NCI-H2196 (cell line): ENCODE measurements around the gene DSCAML1.

ENCODE experiments used
- DNase-seq: peaks from one replicate; lab custom pipeline; 2025; ENCODE audit not compliant: unreplicated experiment; lab: John Stamatoyannopoulos, UW

DSCAML1 gene

DNA sequence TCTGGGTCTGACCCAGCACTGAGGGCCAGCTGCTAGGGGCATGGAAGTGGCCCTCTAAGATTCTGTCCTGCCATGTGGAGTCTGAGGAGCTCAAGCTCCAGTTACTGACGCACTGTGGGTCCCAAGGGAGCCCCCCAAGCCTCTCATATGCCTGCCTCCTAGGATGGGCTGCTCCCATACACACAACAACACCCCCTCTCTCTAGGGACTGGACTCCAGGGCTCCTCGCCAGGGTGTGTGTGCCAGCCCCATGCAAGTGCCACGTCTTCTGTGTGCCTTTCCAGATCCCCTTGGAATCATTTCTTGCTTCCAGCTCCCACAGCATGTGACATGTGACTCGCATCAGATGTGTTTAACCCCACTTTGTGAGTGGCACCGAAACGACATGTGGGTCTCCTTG, 234.9 kb downstream of the DSCAML1 start:
- no peak for DNase-seq

DNA sequence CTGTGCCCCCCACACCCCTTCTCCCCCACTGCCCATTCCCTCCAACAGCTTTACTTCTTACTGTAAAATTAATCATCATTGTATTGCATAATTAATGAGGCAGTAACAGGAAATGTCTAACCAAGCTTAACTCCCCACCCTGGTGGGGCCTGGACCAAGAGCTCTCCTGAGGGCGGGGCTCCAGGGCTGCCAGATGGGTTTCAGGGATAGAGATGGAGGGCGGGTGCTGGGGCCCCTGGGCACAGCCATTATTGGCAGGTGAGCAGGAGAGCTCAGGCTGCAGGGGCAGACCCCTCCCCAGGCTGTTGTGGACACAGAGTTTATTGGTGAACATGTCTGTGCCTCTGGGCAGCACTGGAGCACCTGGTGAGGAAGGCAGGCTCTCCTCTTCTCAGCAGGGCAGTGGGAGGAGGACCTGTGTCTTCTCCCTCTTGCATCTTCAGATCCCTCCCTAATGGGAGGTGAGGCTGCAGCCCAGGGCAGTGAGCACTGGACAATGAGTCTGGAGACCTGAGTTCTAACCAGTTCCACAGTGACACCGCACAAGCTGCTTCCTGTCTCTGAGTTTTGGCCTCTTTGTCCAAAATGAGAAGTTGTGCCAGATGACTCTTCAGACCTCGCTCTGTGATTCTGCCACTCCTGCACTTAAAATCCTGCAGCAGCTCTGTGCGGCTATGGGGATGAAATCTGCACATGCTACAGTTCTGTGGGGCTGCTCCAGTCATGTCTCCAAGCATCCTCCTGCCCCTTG, 236.1 kb downstream of the DSCAML1 start:
- DNase-seq: no peak

DNA sequence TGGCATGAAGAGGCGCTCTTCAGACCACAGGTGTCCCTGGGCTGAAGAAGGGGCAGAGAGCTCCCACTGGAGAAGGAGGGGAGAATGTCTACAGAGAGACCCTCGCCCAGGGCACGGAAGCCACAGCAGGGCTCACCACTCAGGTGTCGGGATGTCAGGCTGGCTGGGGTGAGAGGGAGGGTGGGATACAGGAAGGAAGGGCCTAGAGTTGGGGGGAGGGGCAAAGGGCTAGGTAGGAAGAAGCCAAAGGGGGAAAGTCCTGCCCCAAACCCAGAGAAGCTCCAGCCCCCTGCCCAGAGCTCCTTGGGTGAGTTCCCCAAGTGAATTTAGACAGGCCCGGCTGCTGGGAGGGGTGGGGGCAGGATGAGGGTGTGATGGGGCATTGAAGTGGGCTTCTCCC, 237.3 kb downstream of the DSCAML1 start:
- no peak for DNase-seq

GRCh38 chr11:117557361-117557760, 239.7 kb downstream of the DSCAML1 start:
- DNase-seq: no peak

DNA sequence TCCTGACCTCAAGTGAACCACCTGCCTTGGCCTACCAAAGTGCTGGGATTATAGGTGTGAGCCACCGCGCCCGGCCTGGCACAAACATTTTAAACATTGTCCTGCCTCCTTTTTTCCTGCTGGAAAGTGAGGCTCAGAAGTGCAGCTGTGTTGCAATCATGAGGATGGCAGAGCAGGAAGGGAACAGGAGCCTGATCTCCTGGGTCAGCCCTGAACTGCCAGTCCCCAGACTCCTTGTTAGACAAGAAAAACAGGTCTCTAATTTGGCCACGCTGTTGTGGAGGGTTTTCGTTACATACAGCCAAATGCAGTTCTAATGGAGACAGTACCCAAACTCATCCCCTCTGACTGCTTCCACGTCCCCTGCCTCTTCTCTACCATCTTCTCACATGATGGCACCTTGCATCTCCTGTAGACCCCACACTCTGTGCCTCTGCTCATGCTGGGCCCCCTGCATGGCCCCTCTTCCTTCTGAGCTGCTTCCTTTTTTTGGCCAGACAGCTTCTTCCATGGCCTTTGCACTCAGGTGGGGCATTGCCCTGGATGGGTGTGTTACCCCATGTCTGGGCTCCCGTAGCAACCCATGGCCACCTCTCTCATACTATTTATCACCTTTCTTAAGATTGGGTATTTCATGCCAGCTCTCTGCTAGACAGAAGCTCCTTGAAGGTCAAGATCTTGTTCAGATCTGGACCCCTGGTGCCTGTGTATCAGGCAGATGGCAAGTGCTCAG, 242.2 kb downstream of the DSCAML1 start:
- peak; percentile 17 for DNase-seq

GRCh38 chr11:117552626-117553025, 244.4 kb downstream of the DSCAML1 start:
- DNase-seq: no peak

DNA sequence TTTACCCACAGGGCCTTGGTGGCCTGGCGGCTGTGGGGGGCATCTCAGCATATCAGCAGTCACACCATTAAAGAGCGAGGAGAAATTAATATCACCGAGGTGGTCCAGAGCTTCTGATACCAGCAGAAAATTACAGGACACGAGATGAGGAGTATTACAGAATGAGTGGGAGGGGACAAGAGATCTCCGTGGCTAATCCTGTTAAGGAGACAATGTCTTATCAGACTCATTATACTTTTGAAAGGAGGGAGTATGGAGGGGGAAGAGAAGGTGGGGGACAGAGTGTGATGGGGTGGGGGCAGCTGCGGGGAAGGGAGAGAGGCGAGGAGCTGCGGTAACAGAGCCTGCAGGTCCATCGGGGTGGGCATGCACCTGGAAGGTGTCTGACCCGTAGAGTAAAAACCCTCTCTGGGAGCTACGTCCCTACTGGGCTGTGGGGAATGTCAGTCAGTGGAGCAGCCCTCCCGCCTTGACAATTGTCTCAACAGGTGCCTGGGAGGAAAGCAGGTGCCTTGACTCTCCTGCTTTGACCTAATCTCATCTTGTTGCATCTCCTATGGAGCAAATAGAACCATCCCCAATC, 245.2 kb downstream of the DSCAML1 start:
- DNase-seq: no peak

DNA sequence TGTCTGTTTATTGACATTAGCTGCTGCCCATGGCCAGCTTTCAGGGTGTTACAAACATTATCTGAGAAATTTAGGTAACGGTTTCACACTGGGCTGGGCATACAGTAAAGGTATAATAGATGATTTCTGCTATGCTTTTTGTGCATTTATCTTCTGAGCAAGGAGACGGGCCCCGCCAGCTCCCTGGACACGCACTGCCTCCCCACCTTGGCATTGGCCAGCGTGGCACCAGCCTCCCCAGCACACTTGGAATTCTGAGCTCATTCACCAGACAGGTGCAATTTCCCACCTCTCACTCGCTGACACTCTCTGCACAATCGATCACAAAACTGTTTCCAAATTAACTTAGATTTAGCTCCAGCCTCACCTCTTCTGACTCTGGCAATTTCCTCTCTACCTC, 246.6 kb downstream of the DSCAML1 start:
- DNase-seq: no peak

- DNase-seq: no peak
Observed at GRCh38 chr11:117549417-117549816, 247.6 kb downstream of the DSCAML1 start.

DNA sequence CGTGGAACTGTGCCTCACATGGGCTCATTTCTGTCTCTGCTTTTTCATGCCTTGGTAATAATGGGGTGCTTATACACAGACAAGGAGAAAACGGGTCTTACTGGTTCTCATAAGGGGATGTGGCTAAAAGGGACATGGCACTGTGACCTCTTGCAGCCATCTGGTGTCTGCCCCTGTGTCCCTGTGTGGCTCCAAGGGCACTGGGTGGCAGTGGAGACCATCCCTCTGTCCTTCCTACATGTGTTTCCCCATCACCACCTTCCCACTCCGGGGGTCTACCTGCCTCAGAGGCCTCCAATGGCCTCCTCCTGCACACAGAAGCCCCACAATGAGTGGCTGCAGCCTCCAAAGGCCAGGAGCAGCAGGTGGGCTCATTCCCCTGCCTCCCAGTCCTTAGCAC, 248.1 kb downstream of the DSCAML1 start:
- DNase-seq: no peak

- no peak for DNase-seq
Observed at GRCh38 chr11:117547946-117548345, 249.1 kb downstream of the DSCAML1 start.

DNA sequence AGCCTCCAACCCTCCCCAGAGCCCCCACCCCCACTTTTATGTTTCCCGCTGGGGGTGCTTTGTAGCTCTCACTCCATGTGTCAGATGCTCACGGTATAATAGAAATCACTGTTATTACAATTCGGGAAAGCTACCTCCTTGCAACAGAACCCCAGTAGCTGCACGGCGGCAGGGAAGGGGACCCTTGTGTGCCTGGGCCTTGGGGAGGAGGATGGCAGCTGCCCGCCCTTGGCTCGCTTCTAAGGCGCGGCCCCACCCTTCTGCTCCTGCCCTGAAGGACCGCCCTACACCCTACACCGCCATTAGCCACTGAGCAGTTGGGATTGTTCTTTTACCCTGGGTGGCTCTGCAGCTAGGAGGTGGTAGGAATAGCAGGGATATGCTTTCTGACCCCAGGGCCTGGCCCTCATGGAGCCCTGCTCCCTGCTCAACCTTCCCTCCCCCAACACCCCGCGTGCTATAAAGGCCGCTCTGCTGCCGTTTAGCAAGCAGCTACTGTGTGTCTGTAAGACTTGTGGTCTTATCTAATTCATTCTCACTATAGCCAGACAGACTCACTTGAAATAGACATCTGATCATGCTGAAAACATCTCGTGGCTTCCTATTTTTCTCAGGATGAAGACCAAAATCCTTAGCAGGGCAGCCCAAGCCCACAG, 249.7 kb downstream of the DSCAML1 start:
- no peak for DNase-seq

- no peak for DNase-seq
Observed at GRCh38 chr11:117546431-117547194, 250.4 kb downstream of the DSCAML1 start.

DNA sequence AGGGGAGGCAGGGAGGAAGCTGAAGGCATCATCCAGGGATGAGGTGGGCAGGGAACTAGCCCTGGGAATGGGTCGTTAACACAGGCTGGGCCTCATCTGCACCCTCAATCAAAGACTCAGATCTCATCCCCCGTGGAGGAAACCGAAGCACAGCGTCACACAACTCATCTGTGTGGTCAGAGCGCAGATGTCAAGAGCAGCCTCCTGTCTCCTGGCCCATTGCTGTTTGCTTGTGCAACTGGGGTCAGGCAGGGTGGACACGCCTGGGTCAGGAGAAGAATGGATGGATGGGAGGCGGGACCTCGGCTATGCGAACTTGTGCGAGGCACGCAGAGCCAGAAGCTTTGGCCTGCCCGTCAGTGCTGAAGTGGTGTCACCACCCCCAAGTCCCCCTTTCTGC, 251.3 kb downstream of the DSCAML1 start:
- no peak for DNase-seq

DNA sequence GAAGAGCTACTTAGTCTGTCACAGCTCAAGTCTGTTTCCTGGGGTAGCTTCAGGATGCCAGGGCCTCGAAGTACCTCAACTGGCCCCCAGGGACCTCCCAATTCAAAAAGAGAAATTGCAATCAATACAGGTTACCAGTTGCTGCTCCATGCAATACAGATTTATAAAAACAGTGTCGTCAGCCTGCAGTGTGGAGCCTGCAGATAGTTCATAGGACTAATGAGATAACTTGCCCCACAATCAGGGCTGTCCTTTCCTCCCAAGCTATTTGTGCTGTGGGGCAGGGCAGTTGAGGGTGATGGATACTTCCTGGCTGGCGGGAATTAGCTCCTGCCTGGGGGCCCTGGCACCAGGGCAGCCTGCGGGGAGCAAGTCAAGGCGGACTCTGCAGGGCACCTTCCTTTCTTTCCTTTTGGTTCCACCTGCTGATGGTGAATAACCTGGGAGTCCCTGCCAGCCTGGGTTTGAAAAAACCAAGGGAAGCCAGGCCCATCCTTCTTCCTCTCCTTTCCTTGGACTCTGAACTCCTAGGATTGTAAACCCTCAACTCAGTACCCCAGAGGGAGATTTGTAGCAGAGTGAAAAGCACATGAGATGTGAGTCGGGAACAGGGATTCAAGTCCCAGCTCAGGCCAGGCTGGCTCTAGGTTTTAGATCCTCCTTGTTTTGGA, 252.8 kb downstream of the DSCAML1 start:
- DNase-seq: no peak

DNA sequence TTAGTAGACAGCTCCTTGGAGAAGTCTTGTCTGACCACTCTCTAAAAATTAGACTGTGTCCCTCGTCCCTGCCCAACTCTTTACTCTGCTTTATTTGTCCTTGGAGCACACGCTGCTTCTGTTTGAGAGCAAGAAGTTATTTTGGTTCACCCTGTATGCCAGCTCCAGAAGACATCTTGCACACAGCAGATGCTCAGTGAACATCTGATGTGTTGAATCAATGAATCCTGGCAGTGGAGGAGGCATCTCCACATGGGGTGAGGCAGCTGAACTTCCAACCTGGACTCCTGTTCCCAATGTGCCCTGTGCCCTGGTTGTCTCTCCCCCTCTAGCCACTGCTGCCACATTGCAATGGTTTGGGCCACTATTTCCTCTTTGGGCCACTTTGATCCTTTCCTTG, 255.8 kb downstream of the DSCAML1 start:
- DNase-seq: no peak

DNA sequence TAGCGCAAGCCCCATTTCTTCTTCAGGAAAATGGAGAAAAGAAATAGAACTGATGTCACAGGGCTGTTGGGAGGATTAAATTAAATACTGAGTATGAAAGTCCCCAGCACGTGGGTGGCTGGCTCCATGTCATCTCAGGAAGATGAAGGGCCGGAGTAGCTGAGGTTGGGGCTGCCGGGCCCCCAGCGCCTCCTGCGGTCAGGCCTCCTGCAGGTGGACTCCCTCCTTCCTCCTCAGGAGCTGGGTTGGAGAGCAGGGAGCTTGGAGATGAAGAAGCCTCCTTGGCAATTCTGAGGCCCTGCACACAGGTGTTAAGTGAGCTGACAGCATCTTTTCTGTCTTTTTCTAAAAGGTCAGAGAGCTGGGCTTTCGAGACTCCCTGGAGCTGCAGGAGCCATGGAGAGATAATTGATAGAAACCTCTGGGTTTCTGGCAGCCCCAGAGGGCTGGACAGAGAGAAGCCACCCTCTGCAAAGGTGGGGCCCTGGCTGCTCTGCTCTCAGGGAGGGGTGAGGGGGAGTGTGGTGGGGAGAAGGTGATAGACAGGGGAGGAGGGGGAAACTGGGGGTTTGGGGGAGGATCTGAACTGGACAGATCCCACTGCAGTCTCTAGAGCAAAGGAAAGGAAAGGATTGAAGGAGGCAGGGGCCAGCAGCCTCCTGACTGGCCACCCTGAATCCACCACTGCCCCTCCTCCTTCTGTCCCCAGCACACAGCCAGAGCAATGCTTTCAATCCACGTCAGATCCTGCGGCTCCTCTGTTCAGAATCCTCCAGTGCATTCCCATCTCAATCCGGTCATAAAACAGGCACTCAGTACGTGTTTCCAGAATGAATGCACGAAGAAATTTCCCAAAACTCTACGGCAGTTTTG, 258.5 kb downstream of the DSCAML1 start:
- DNase-seq: no peak

- peak; percentile 62 for DNase-seq
Observed at GRCh38 chr11:117535850-117536411, 261.1 kb downstream of the DSCAML1 start.

DNA sequence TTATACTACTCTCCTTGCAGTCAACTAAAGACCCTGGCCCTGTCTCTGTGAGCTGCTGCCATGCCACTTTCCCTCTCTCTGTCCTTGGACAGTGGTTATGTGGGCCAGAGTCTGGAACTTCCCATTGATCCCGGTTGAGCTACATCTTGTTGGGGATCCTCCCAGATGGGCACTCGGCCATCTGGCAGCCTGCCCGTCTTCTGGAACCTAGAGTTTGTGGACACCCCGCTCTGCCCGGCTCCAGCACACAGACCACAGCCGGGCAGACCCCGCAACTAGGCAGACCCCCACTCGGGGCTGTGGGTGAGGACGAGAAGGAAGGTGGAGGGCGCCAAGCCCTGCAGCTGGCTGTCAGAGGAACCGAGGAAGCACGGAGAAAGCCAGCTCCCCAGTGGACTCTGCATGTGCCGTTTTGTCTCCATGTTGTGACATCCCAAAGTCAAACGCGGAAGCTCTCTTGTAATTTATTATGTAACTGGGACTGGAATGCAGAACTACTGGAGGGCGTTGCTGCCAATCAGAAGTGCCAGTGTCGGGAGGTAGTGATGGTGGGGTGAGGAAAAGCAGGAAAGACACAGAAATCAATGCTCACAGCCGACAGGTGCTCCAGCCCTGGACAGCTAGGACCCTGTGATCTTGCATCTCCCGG, 261.7 kb downstream of the DSCAML1 start:
- DNase-seq: peak; percentile 68
